OCI-LY1 (cell line): ENCODE data around the gene RAPGEF4.

ENCODE experiments used
- H2AFZ ChIP-seq: fragments of 200-600 bp; sonication (generic), shearing (Covaris generic); 2 replicates; pipeline ENCODE4 v1.6.0; 2014; ENCODE audit warnings: antibody characterized with exemption, mild to moderate bottlenecking, low read length
- H3F3A ChIP-seq: fragments of 200-600 bp; sonication (generic), shearing (Covaris generic); 2 replicates; pipeline ENCODE4 v1.6.0; 2014; ENCODE audit warnings: mild to moderate bottlenecking, antibody characterized with exemption, low read length, moderate library complexity; ENCODE audit not compliant: insufficient read depth
- H3K27ac ChIP-seq: fragments of 200-600 bp; sonication (generic); 2 replicates; pipeline ENCODE4 v1.5.1; 2014; ENCODE audit warnings: low read length, mixed run types, mild to moderate bottlenecking, low read depth; ENCODE audit not compliant: poor library complexity, severe bottlenecking
- H3K27me3 ChIP-seq: fragments of 200-600 bp; sonication (generic); 2 replicates; pipeline ENCODE4 v1.6.0; 2014; ENCODE audit warnings: antibody characterized with exemption, mild to moderate bottlenecking, low read length, moderate library complexity; ENCODE audit not compliant: insufficient read depth
- H3K36me3 ChIP-seq: fragments of 200-600 bp; sonication (generic); 2 replicates; pipeline ENCODE4 v1.6.1; 2014; ENCODE audit warnings: mild to moderate bottlenecking, antibody characterized with exemption, low read length, moderate library complexity, mixed read lengths; ENCODE audit not compliant: insufficient read depth
- H3K4me1 ChIP-seq: fragments of 200-600 bp; sonication (generic); 2 replicates; pipeline ENCODE4 v1.5.1; 2014; ENCODE audit warnings: mild to moderate bottlenecking, low read length, moderate library complexity; ENCODE audit not compliant: insufficient read depth, severe bottlenecking
- H3K4me2 ChIP-seq: fragments of 200-600 bp; sonication (generic), shearing (Covaris generic); 2 replicates; pipeline ENCODE4 v1.6.1; 2014; ENCODE audit warnings: low read length
- H3K4me3 ChIP-seq: fragments of 200-600 bp; sonication (generic); 2 replicates; pipeline ENCODE4 v1.5.1; 2014; ENCODE audit warnings: low read length, low read depth, mild to moderate bottlenecking, mixed read lengths; ENCODE audit not compliant: poor library complexity, severe bottlenecking
- H3K79me2 ChIP-seq: fragments of 200-600 bp; shearing (Covaris generic); 2 replicates; pipeline ENCODE4 v1.6.1; 2016; ENCODE audit warnings: mixed run types, low read length, mixed read lengths; ENCODE audit not compliant: insufficient read depth
- H3K9ac ChIP-seq: fragments of 200-600 bp; sonication (generic), shearing (Covaris generic); 2 replicates; pipeline ENCODE4 v1.6.1; 2014; ENCODE audit warnings: mild to moderate bottlenecking, low read length, mixed read lengths
- H3K9me2 ChIP-seq: fragments of 200-600 bp; sonication (generic), shearing (Covaris generic); 2 replicates; pipeline ENCODE4 v1.6.1; 2014; ENCODE audit warnings: low read depth, mild to moderate bottlenecking, low read length, mixed read lengths
- H3K9me3 ChIP-seq: fragments of 200-600 bp; shearing (Covaris generic); 2 replicates; pipeline ENCODE4 v1.6.1; 2014; ENCODE audit warnings: low read length, mixed read lengths
- H4K20me1 ChIP-seq: fragments of 200-600 bp; sonication (generic), shearing (Covaris generic); 2 replicates; pipeline ENCODE4 v1.6.0; 2016; ENCODE audit warnings: mild to moderate bottlenecking, low read length; ENCODE audit not compliant: insufficient read depth
- CTCF ChIP-seq: fragments of 200-600 bp; sonication (generic), shearing (Covaris generic); IDR thresholded peaks from 2 replicates; pipeline ENCODE4 v1.5.1; 2017; ENCODE audit warnings: mild to moderate bottlenecking, antibody characterized with exemption, low read length, moderate library complexity, mixed read lengths
- EZH2 ChIP-seq: fragments of 200-600 bp; sonication (generic), shearing (Covaris generic); IDR thresholded peaks from 2 replicates; pipeline ENCODE4 v1.8.0; 2017; ENCODE audit warnings: borderline replicate concordance, mixed run types, mild to moderate bottlenecking, antibody characterized with exemption, low read length, moderate library complexity, mixed read lengths

Gene RAPGEF4

GRCh38 chr2:172925600-172925999 lies 190.0 kb downstream of the RAPGEF4 start:
- Histone ChIP-seq H2AFZ (no peak overlapping the region), H3K9ac (no peak overlapping the region), H3K36me3 (no peaks in the 10 kb centered on the region), H3K27ac (no peak overlapping the region), H3F3A (no peaks in the 10 kb centered on the region), H3K79me2 (no peaks in the 10 kb centered on the region), H3K9me2 (no peaks in the 10 kb centered on the region), H3K4me1 (no peaks in the 10 kb centered on the region), H3K27me3 (no peaks in the 10 kb centered on the region), H3K9me3 (no peaks in the 10 kb centered on the region), H3K4me2 (no peak overlapping the region), H4K20me1 (no peaks in the 10 kb centered on the region), H3K4me3 (no peak overlapping the region)
- TF ChIP-seq EZH2 (no peak), CTCF (no peak)

GRCh38 chr2:172926785-172927640 lies 191.4 kb downstream of the RAPGEF4 start:
- no peaks in the 10 kb centered on the region for H3K79me2 ChIP-seq
- H3K9me3 ChIP-seq: no peaks in the 10 kb centered on the region
- no peaks in the 10 kb centered on the region for H3K4me1 ChIP-seq
- H4K20me1 ChIP-seq: no peaks in the 10 kb centered on the region
- no peak overlapping the region for H3K4me3 ChIP-seq
- no peaks in the 10 kb centered on the region for H3K9me2 ChIP-seq
- H3F3A ChIP-seq: no peaks in the 10 kb centered on the region
- no peak overlapping the region for H3K27ac ChIP-seq
- TF ChIP-seq EZH2 (no peak), CTCF (no peak)
- H3K4me2 ChIP-seq: no peak overlapping the region
- H2AFZ ChIP-seq: no peak overlapping the region
- H3K36me3 ChIP-seq: no peaks in the 10 kb centered on the region
- H3K9ac ChIP-seq: no peak overlapping the region
- no peaks in the 10 kb centered on the region for H3K27me3 ChIP-seq

- Histone ChIP-seq H3K36me3 (no peaks in the 10 kb centered on the region), H3K4me2 (no peak overlapping the region), H3K9me2 (no peaks in the 10 kb centered on the region), H3K4me3 (no peak overlapping the region), H4K20me1 (no peaks in the 10 kb centered on the region), H3K27ac (no peak overlapping the region), H3K9ac (no peak overlapping the region), H3K4me1 (no peaks in the 10 kb centered on the region), H3K9me3 (no peaks in the 10 kb centered on the region), H3K79me2 (no peaks in the 10 kb centered on the region), H3F3A (no peaks in the 10 kb centered on the region), H3K27me3 (no peaks in the 10 kb centered on the region), H2AFZ (no peak overlapping the region)
- TF ChIP-seq EZH2 (no peak), CTCF (no peak)
These were observed 192.2 kb downstream of the RAPGEF4 start for GRCh38 chr2:172927641-172928357.
